Raji (cell line): ENCODE measurements around the gene LRRC75A.

ENCODE experiments used
- POLR2A ChIP-seq: IDR thresholded peaks from 2 replicates; pipeline ENCODE4 v1.6.1; 2011; ENCODE audit warnings: low read depth, low read length, control low read depth; ENCODE audit not compliant: insufficient read depth

The LRRC75A gene

GRCh38 chr17:16465052-16465312 lies 27.0 kb downstream of the LRRC75A start:
- no peak for TF ChIP-seq POLR2A

- no peak for TF ChIP-seq POLR2A
Measured at GRCh38 chr17:16464303-16465051, 27.5 kb downstream of the LRRC75A start.

DNA sequence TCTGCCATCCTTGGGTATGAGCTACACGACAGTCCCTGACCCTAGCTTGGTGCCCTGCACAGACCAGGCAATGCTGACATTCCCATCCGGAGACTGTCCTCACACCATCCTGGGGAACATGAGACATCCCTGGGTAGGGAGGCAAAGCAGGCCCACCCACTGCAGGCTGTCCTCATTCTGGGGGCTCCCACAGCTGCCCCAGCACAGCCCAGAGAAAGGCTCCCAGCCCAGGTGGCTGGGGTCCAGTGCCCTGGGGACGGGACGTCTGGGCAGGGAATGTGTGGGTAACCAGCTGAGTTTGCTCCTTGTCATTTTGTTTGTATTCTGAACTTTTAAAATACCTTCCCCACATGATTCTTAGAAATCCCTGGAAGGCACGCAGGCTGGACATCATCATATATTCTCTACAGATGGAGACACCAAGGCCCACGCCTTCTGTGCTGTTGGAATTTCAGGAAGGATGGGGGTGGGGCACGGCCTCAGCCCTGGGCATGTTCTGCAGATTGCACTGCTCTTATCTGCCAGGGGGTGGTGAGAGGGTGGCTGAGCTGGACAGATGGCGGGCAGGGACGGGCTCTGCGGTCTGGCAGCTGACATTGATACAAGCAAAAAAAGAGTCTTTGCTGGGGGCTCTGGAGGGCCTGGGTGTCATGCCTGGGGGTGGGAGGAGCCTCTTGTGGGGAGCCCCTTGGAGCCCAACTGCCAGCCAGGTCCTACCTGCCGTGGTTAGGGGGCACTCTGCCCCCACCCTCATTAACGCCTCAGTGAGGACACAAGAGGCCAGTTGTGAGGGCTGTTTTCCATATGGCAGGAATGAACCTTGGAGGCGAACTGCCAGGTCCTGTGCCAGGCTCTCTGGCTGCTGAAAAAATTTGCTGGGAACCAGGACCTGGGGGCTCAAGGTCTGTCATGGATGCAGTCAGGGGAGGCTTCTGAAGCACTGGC lies 28.4 kb downstream of the LRRC75A start:
- no peak for TF ChIP-seq POLR2A

DNA sequence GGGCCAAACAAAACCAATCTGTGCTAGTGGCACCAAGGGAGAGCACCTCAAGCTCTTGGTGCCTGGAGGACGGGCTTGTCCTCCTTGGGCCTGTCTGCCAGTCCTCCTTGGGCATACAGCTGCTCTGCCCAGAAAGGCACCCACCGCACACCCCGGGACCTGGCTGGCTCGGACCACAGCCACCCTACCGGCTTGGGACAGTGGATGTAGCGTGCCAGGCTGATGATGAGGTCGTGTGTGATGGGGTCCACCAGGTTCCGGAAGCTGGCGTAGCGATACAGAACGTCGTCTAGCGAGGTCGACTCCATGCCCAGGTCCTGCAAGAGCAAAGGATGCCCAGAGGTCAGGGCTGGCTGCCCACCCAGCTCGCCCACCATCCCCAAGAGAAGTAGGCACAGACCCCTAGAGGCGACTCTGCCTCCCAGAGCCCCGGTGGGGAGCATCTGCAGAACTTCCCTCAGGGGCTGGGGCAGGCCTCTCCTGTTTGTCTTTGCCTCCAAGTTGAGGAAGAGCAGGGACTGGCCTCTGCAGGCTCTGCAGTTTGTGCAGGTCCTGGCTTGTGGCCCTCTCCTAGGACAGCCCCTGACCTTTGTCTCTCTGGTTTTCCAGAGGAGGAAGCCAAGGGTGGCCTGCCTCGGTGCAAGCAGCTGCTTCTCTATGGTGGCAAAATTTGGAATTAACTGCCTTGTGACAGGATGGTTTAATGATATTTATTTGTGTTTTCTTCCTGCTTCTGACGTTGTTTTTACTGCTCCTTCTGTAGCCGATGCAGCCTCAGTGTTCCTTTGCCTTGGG lies 29.7 kb downstream of the LRRC75A start:
- TF ChIP-seq POLR2A, result no peak

GRCh38 chr17:16461606-16461866 lies 30.5 kb downstream of the LRRC75A start:
- TF ChIP-seq POLR2A, result no peak

DNA sequence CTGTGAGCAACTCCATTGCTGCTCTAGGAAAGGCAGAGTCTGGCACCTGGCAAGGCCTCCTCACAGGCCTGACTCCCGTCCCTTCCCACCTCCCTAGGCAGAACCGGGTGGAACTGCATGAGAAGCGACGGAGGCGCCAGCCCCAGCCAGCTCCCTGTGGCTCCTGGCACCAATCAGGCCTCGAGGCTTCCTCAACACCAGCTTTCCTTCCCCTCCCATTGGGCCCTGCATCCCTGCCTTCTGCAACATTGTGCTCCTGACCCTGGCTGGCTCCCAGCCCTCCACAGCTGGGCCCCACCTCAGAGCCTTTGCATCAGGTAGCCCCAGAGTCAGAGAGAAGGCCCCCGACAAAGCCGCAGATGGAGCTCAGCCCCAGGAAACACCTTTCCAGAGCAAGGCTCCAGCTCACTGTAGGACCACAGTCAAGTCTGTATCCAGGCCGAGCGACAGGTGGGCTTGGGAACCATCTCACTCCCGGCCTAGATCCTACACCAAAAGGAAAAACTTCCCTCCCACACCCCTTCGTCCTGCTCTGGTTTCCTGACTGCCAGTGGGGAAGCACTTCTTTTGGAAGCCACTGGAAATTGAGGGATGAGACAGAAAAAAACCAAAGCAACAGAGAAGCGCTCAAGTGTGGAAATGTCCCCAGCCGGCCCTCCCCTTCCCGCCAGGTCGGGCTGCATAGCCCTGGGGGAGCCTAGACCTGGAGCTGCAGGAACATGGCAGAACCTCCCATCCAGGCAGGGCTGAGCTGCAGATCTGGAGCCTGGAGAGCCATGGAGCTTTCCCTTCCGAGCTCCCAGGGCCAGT lies 31.0 kb downstream of the LRRC75A start:
- TF ChIP-seq POLR2A, result no peak

DNA sequence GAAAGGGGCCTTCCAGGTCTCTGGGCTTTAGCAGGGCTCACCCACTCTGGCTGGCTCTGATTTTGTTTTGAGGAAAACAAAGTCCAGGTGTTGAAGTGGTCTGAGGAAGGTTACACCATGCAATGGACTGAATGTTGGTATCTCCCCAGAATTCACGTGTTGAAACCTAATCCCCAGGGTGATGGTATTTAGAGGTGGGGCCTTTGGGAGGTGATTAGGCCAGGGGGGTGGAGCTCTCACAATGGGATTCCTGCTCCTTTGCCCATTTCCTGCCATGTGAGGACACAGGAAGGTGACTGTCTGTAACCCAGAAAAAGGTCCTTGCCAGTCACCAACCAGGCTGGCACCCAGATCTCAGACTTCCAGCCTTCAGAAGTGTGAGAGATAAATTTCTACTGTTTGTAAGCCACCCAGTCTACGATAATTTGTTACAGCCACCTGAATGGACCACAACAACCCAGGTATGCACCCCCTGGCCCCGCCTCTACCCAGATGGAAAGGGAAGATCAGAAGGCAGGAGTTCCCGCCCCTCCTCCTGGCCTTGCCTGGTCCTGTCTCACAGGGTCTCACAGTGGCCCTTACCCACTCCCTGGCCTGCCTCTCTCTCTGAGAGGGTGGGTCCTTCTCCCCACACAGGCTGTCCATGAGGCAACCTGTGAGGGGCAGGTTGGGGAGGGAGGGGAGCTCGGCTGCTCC lies 32.0 kb downstream of the LRRC75A start:
- no peak for TF ChIP-seq POLR2A

GRCh38 chr17:16459271-16459670 lies 32.7 kb downstream of the LRRC75A start:
- no peak for TF ChIP-seq POLR2A

GRCh38 chr17:16456742-16457316 lies 35.2 kb downstream of the LRRC75A start:
- no peak for TF ChIP-seq POLR2A

- TF ChIP-seq POLR2A, result no peak
Measured at GRCh38 chr17:16455997-16456741, 35.8 kb downstream of the LRRC75A start.

- TF ChIP-seq POLR2A, result no peak
Measured at GRCh38 chr17:16453493-16453851, 38.5 kb downstream of the LRRC75A start.

DNA sequence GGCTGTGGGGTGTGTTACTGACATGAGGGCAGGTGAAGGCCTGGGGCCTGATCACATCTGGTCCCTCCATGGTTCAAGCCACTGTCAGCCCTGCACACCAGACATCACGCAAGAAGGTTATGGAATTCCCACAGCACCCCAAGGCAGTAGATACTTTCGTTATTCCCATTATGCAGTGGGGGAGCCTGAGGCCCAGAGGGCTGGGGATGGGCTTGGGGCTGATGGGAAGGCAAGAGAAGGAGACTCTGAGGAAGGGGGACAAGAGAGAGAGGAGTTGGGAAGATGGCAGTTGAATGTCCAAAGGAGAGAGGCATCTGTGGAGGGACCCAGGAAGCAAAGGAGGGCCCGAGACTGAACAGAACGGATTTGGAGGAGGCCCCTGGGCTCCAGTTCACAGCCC lies 42.0 kb downstream of the LRRC75A start:
- TF ChIP-seq POLR2A, result no peak

GRCh38 chr17:16449121-16449570 lies 42.8 kb downstream of the LRRC75A start:
- no peak for TF ChIP-seq POLR2A

- no peak for TF ChIP-seq POLR2A
Measured at GRCh38 chr17:16448490-16448889, 43.5 kb downstream of the LRRC75A start.

GRCh38 chr17:16447676-16448075 lies 44.3 kb downstream of the LRRC75A start:
- no peak for TF ChIP-seq POLR2A
